ENCODE data around the gene LRRC57. TPM values are rescaled to one million over a fixed set of nuclear protein-coding genes. Genes with fewer than 3 reads are reported as not detected.
A peak's percentile ranks its signal among the peaks of the same experiment; 100 is the strongest.

LRRC57 gene
- total RNA-seq, 1 experiment from 2014 or later = 16.6 TPM

GRCh38 chr15:42547918-42548248 lies 710 bp downstream of the LRRC57 start:
- Histone ChIP-seq H4K20me1 (ENCODE audit: insufficient read depth) (no peaks in the 10 kb centered on the region), H3K4me1 (ENCODE audit: control insufficient read depth in 1 of 2, insufficient read depth in 2 of 2, low read length in 2 of 2) (peaks cover 9 to 17% of the 10 kb centered on the region in 2 experiments), H3K4me2 (ENCODE audit: low read length) (peak overlapping the region; percentile 92), H3K9me2 (ENCODE audit: insufficient read depth) (no peaks in the 10 kb centered on the region), H2AFZ (ENCODE audit: low read depth, low read length, poor library complexity, severe bottlenecking) (no peak overlapping the region), H3K27me3 (ENCODE audit: insufficient read depth, low read length) (no peaks in the 10 kb centered on the region), H3K9ac (ENCODE audit: low read length) (peak overlapping the region; percentile 99), H3K9me3 (ENCODE audit: control insufficient read depth in 1 of 2, insufficient read depth in 1 of 2, low read depth in 1 of 2, low read length in 2 of 2) (no peaks in the 10 kb centered on the region), H3K36me3 (ENCODE audit: control insufficient read depth in 1 of 2, insufficient read depth in 2 of 2, low read length in 2 of 2) (peaks cover 8 to 11% of the 10 kb centered on the region in 2 experiments), H3K27ac (ENCODE audit: low read depth, low read length) (peak overlapping the region; percentile 83), H3K79me2 (ENCODE audit: insufficient read depth, low read length) (peaks cover 55% of the 10 kb centered on the region), H3K4me3 (replicated peaks in 1 of 2; ENCODE audit: low read depth in 1 of 2, low read length in 2 of 2) (peak overlapping the region; percentile 77 to 99)
- ATAC-seq (no peak), DNase-seq (ENCODE audit: low read depth, low spot score) (no peak)
- ChIA-PET CTCF (no interaction called here), POLR2A (interaction anchor here (1.3 kb wide), 1 partner anchor 9 kb away, joined by 4 read pairs; no protein-coding TSS in a partner anchor), RAD21 (ENCODE audit: low non-redundant PET in 1 of 2, low total read pairs in 2 of 2, uncharacterized antibody in 2 of 2, unreplicated experiment in 2 of 2) (no interaction called here)
- no TSS peak for BruUV-seq (replicated peaks)
- intact Hi-C loops (cut with micrococcal nuclease) = no loop called here
- no peak for TF ChIP-seq SRF (IDR thresholded peaks at IDR 0.05; ENCODE audit: low read depth)
- no peak for TF ChIP-seq POLR2AphosphoS5 (IDR thresholded peaks at IDR 0.05; ENCODE audit: low read depth, low read length)
- TF ChIP-seq, protein P1, sequence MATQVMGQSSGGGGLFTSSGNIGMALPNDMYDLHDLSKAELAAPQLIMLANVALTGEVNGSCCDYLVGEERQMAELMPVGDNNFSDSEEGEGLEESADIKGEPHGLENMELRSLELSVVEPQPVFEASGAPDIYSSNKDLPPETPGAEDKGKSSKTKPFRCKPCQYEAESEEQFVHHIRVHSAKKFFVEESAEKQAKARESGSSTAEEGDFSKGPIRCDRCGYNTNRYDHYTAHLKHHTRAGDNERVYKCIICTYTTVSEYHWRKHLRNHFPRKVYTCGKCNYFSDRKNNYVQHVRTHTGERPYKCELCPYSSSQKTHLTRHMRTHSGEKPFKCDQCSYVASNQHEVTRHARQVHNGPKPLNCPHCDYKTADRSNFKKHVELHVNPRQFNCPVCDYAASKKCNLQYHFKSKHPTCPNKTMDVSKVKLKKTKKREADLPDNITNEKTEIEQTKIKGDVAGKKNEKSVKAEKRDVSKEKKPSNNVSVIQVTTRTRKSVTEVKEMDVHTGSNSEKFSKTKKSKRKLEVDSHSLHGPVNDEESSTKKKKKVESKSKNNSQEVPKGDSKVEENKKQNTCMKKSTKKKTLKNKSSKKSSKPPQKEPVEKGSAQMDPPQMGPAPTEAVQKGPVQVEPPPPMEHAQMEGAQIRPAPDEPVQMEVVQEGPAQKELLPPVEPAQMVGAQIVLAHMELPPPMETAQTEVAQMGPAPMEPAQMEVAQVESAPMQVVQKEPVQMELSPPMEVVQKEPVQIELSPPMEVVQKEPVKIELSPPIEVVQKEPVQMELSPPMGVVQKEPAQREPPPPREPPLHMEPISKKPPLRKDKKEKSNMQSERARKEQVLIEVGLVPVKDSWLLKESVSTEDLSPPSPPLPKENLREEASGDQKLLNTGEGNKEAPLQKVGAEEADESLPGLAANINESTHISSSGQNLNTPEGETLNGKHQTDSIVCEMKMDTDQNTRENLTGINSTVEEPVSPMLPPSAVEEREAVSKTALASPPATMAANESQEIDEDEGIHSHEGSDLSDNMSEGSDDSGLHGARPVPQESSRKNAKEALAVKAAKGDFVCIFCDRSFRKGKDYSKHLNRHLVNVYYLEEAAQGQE (IDR thresholded peaks at IDR 0.05; ENCODE audit: low read depth) = no peak
- no peak for TF ChIP-seq ZNF274 (IDR thresholded peaks at IDR 0.05; ENCODE audit: low read depth, low read length)
- no peak for TF ChIP-seq YY1 (IDR thresholded peaks at IDR 0.05; ENCODE audit: extremely low read depth, insufficient replicate concordance, low read depth, low read length)
